Uterus (tissue), 2 donors: ENCODE data around the gene AKR1D1.
"Not testable (repeated sequence)": the region's sequence is repeated elsewhere in the genome, so short reads cannot be mapped to it uniquely, and the experiment has no call there.

ENCODE experiments used
- POLR2A ChIP-seq, 2 donors: fragments of 450-650 bp; IDR thresholded peaks; one replicate each; pipeline ENCODE4 v1.6.1; 2016; ENCODE audit warnings: antibody characterized with exemption in 2 of 2, mild to moderate bottlenecking in 1 of 2, moderate library complexity in 1 of 2
- TF ChIP-seq, protein P1 (sequence below), 4 experiments: fragments of 200-600 bp in 2 of 4; fragments of 450-650 bp in 2 of 4; sonication (generic) in 2 of 4; IDR thresholded peaks; one replicate each; pipeline ENCODE4 v1.5.1; 2016 to 2019; ENCODE audit warnings: antibody characterized with exemption in 4 of 4, mild to moderate bottlenecking in 2 of 4, moderate library complexity in 1 of 4

DNA sequence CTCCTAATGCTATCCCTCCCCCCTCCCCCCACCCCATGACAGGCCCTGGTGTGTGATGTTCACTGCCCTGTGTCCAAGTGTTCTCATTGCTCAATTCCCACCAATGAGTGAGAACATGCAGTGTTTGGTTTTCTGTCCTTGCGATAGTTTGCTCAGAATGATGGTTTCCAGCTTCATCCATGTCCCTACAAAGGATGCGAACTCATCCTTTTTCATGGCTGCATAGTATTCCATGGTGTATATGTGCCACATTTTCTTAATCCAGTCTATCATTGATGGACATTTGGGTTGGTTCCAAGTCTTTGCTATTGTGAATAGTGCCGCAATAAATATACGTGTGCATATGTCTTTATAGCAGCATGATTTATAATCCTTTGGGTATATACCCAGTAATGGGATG, 20.6 kb upstream of the AKR1D1 start:
- TF ChIP-seq, protein P1, sequence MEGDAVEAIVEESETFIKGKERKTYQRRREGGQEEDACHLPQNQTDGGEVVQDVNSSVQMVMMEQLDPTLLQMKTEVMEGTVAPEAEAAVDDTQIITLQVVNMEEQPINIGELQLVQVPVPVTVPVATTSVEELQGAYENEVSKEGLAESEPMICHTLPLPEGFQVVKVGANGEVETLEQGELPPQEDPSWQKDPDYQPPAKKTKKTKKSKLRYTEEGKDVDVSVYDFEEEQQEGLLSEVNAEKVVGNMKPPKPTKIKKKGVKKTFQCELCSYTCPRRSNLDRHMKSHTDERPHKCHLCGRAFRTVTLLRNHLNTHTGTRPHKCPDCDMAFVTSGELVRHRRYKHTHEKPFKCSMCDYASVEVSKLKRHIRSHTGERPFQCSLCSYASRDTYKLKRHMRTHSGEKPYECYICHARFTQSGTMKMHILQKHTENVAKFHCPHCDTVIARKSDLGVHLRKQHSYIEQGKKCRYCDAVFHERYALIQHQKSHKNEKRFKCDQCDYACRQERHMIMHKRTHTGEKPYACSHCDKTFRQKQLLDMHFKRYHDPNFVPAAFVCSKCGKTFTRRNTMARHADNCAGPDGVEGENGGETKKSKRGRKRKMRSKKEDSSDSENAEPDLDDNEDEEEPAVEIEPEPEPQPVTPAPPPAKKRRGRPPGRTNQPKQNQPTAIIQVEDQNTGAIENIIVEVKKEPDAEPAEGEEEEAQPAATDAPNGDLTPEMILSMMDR (IDR thresholded peaks at IDR 0.05): not testable (repeated sequence)
- not testable (repeated sequence) for TF ChIP-seq POLR2A (IDR thresholded peaks at IDR 0.05)
